NCI-H2171 treated with DMSO at 0.1 percent for 48 hours (cell line): ENCODE results near the gene SLC15A5.

Experiments used
- DNase-seq: peaks from one replicate; lab custom pipeline; 2025; lab: John Stamatoyannopoulos, UW

The SLC15A5 gene, protein sequence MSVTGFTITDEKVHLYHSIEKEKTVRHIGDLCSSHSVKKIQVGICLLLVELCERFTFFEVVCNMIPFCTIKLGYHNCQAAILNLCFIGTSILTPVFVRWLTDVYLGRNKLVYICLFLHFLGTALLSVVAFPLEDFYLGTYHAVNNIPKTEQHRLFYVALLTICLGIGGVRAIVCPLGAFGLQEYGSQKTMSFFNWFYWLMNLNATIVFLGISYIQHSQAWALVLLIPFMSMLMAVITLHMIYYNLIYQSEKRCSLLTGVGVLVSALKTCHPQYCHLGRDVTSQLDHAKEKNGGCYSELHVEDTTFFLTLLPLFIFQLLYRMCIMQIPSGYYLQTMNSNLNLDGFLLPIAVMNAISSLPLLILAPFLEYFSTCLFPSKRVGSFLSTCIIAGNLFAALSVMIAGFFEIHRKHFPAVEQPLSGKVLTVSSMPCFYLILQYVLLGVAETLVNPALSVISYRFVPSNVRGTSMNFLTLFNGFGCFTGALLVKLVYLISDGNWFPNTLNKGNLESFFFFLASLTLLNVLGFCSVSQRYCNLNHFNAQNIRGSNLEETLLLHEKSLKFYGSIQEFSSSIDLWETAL

DNA sequence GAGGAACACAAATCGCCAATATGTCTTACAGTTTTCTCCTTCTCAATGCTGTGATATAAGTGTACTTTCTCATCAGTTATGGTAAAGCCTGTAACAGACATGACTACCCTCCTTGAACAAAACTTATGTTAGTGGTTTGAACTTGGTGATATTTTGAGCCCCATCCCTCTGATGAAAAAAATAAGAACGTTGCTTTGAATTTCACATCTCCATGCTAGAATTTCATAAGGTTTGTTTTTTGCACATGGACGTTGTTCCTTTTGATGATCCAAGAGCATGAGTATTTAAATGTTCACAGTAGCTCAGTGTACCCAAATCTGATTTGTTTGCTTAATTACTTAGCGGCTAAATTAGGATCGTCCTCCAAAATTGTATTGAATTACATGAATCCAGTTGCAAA is at the start of gene SLC15A5:
Gene SLC15A5 (minus strand): TSS at position 101 of the 400 bp plus-strand sequence. CDS start 0 bp downstream, at position 101.
- no peak for DNase-seq

DNA sequence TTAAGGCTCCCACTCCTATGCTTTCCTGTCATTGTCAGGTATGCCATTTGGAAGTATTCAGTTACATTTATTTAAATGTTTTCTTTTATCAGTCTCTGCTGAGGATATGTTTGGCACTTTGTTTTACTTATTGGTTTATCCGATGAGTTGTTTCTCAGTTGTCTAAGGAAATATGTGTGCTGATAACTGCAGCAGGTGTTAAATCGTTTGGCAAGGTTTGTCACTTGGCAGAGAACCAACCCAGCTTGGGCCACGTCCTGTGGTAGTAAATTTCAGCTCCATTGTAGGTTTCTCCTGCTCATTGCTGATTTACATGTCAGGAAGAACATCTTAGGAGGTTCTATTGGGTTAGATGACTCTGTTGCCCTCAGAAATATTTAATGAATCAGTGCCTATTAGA is 47.9 kb upstream of the SLC15A5 start:
- peak; percentile 65 for DNase-seq

DNA sequence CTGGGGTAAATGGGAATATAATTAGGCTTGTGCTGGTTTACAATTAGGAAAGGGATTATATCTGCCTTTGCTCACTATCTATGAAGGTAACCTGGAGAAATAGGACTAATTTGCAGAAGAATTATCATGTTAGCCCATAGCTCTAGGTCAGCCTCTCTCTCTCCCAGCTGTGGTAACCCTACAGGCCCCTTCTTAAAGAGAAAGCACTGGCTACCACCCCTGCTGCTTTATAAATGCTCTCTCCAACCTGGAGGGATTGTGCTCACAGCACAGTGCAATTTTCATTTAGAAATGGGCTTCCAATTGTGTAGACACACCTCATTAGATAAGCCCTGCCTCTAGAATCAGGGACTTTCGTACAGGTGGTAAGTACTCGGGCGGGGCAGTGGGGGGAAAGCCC is 47.3 kb upstream of the SLC15A5 start:
- DNase-seq = no peak

DNA sequence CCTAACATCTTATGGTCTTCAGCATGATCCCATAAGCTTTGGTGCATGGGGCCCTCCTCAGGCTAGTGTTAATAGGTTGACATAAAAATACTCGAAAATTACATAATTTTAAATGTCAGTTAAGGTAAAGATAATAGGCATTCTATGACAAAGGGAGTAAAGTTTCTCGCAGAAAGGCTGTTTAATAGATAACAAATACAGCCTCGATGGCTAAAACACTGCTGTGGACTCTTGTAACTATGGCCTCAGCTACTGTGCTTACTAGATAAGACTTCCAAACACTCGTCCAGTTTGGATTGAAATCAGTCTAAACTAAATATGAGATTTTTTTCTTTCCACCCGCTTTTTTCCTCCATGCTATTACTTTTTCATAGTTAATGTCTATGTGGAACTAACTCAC is 46.8 kb upstream of the SLC15A5 start:
- DNase-seq = no peak

DNA sequence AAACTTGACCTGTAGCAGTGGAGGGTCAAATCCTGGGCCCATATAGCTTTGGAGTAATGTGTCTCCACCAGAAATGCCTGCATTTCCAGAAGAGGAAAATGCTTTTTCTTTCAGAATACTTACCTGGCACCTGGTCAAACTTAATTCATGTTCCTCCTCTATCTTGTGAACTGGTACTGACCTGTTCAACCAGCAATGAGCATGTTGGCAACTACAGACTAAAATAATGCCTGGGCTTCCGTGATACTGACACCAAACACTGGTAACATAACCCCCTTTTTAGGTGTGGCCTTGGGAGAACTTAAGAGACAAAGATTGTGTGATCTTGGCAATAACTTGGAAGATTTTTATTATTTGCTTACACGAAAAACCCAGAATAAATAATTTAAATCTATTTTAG is 46.2 kb upstream of the SLC15A5 start:
- DNase-seq = no peak

DNA sequence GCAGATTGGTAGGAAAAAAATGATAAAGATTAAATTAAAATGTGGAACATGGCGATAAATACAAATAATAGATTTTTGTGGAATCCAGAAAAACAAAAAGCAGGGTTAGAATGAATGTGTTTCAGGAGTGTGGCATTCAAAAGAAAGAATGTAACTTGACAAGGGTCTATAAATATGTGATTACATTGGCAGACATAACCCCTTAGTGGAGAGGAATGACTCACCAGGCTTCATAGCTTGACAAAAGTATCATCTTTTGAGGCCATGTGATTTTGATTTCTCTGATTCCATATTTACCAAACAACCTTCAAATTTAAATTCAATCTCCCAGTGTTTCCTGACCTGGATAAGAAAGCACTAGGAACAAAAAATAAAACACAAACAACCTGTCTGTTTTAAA is 45.5 kb upstream of the SLC15A5 start:
- no peak for DNase-seq

DNA sequence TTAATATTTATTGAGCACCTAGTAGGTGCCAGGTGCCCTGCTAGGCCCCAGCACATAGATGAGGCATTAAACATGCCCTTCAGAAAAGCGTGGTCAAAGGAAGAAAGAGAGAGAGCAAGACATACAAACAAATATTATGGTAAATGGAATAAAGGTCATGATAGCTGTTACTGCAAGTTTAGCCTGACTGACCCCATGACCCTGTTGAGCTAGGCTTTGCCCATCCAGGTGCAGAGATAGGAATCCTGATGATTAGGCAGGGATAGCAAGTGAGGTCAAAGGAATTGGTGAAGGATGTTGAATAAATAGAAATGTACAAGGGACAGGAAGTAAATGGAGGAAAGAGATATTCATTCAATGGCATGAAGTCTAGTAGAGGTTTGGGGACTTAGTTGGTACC is 33.4 kb upstream of the SLC15A5 start:
- no peak for DNase-seq

DNA sequence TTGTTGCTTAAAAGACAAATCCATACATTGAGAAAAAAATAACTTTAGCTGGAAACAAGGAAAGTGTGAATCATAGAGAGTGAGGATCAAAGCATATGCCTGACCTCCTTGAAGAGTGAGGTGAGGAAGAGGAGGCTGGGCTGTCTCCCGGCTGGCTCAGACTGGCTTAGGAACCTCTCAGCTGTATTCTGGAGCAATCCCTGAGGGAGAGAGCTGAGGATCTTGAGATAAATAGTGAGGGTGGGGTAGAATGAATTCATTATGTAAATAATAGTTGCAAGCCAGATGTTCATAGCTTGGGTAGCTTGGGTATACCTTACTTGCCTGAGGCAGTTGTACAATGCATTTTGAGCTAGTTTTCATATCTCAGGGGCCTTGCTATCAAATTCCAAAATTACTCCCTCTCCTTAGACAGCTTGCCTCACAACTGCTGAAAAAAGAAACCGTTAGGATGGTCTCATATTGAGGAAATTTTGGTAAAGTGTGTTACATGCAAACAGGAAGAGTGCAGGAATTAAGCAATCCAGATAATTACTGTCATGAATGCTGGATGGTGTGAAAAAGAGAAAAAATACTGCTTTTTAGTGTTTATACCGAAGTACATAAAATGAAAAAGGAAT is 30.5 kb upstream of the SLC15A5 start:
- peak; percentile 86 for DNase-seq

DNA sequence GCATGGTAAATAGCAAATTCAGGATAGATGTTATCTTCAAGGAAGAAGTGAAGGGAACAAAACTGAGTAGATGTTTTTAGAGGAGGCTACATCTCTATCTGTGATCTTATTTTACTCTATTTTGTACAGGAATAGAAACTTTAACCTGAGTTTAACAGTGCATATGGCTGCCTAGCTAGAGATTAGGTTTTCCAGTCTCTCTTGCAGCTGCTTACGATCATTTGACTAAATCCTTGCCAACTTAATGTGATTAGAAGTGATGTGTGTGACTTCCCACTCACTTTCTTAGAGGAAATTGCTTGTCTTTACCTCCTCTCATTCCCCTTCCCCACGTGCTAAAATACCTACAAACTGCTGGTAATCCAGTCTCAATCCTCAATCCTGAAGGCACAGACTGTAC is 26.5 kb upstream of the SLC15A5 start:
- no peak for DNase-seq

DNA sequence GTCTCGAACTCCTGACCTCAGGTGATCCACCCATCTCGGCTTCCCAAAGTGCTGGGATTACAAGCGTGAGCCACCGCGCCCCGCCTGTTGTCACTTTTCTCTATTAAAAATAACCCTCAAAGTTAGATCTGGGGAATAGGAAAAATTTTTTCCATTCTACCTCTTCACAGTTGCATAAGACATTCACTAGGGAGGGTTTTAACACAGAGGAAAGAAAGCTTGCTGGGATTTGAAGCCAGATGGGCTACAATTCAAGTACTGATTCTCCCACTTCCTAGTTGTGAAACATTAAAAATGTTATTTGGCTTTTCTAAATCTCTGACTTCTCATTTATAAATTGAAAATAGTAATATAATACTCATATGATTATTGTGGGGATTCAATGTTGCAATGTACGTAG is 23.3 kb upstream of the SLC15A5 start:
- DNase-seq = no peak

DNA sequence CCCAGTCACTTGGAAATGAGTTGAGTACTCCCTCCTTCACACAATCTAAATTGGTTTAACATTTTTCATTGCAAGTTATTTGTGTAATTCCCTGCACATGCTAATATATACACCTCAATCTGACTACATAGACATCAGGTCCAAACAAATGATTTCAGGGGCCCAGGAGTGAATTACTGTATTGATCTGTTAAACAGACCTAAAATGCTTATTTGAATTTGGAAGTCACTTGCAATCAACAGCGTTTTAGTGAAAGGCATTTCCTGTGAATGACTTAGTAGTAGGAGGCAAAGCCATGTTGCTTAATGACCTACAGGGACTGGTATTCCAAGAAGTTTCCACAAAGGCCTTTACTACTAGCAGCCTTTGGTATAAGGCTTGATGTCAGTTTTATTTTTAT is 22.6 kb upstream of the SLC15A5 start:
- DNase-seq = no peak

DNA sequence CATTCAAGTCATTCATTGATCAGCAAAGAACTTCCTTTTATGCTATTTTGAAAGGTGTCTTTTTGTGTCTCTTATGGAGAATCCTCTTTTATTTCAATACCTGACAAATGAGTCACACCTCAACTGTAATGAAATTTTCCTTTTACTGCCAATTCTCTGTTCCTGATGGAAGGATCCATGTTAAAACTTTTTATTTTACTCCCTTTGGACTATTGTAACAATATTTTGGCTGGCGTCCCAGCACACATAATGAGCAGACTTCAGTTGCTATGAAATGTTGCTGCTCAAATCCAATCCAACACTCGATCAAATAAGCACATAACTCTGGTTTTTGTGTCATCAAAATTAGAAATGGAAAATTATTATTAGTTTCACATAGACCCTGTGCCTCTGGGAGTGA is 21.9 kb upstream of the SLC15A5 start:
- DNase-seq = no peak

DNA sequence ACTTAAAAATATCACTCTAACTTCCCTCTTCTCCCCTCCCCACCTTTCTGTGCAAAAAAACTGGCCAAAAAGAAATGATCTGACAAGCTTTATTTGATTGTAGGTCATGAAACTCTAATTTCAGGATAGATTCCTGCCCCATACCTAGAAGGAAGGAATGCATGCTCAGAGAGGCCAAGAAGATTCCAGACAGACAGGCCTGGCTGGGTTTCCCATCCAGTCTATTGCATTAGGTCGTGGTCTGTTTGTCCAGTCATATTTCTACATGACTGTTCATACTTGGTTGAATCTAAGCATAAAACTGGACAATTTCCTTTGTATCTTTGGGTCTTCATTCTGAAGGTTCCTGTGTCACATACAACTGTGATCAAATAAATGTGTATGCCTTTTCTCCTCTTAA is 20.0 kb upstream of the SLC15A5 start:
- no peak for DNase-seq

DNA sequence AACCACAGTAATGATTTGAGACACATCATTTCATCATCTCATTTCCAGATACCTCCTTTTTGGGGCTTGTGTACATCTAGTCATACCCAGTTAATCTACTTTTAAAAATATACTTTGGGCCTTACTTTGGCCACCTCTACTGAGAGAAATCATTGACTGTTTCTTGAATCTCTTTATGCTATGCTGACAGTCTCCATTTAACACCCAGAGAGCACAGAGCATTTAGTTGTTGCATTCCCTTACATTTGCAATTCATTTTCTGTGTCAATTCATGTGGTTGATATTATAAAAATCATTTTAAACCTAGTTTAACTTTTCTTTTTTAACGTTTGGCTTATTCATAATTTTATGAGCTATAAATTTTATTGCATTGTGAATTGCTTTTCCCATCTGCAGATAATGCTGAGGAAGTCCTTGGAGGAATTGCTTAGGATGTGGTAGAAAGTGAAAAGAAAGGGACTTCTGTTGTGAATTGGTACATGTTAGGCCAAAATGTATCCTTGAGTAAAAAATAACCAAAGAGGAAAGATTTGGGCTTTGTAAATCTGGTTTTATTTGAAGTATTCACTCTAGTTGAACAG is 17.0 kb upstream of the SLC15A5 start:
- no peak for DNase-seq

DNA sequence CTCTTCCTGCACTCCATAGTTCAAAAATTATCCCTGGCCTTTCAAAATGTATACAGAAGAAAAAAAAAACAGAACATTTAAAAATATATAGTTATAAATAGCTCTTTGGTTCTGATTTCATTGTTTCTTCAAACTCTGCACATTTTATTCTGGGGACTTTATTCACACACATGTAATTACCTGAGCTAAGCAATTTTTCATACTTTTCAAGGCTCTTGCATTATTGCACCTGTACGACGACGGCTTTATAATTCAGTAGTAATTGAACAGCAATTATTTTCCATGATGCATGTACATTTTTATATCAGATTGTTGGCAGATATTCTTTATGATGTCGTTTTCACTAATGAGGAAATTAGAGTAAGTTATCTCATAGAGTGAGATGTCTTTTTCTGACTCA is 13.5 kb upstream of the SLC15A5 start:
- DNase-seq = no peak

DNA sequence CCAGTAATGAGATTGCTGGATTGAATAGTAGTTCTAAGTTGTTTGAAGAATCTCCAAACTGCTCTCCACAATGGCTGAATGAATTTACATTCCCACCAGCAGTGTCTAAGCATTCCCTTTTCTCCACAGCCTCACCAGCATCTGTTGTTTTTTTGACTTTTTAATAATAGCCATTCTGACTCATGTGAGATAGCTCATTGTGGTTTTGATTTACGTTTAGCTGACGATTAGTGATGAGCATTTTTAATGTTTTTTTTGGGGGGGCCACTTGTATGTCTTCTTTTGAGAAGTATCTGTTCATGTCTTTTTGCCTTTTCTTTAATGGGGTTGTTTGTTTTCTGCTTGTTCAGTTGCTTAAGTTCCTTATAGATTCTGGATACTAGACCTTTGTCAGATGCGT is 8.1 kb upstream of the SLC15A5 start:
- no peak for DNase-seq

DNA sequence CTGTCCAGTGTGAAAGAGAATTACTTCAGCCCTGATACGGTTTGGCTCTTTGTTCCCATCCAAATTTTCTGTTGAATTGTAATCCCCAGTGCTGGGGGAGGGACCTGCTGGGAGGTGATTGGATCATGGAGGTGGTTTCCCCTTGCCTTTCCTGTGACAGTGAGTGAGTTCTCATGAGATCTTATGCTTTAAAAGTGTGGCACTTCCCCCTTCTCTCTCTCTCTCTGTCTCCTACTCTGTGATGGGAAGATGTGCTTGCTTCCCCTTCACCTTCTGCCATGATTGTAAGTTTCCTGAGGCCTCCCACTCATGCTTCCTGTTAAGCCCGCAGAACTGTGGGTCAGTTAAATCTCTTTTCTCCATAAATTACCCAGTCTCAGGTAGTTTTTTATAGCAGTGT is 5.5 kb upstream of the SLC15A5 start:
- no peak for DNase-seq

DNA sequence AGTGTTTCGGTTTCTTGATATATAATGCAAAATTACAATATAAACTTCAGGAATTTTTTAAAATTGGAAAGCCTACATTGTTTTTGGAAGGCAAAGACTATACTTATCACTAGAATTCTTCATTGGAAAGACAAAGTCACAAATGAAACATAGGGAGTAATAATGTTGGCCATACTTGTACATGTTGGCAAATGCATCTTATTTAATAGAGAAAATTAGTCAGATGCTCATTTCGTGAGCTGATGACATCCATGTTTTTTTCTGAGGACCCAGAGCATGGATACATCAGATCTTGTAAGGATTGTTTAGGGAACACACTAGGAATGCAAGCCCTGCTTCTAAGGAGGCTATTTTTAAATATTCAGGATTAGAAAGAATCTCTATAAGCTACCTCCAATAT is 4.6 kb upstream of the SLC15A5 start:
- no peak for DNase-seq

DNA sequence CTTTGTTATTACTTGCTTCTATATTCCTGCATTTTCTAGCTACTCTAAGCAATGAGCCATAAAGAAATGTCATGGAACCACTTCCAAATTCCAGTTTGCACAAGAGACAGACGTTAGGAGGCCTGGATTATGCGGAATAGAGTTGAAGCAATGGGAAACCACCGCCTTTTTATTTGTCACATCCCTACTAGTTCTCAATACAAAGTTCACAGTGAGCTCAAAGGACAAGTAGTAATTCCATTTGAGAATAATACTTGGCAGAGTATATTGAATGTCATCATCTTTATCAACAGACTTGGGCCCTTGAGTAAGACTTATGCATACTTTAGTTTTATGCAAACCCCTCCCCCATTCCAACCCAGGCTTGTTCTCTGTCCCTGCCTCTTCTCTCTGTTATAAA is 3.7 kb upstream of the SLC15A5 start:
- no peak for DNase-seq

DNA sequence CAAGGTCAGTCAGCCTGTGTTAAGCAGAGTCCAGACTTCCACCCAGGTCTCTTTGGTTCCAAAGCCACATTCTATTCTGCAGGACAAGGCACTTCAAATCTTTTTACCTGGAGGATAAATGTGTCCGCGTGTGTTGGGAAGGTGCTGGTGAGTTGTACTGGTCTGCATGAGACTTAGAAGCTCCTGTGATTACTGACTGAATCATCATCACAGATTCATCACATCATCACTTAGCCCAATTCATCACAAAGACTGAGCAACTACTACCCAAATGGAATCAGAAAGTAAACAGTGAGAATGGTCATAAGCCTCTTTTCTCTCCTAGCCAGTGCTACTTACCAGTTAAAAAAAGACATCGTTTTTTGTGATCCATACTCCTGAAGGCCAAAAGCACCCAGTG is 5.3 kb downstream of the SLC15A5 start:
- no peak for DNase-seq

DNA sequence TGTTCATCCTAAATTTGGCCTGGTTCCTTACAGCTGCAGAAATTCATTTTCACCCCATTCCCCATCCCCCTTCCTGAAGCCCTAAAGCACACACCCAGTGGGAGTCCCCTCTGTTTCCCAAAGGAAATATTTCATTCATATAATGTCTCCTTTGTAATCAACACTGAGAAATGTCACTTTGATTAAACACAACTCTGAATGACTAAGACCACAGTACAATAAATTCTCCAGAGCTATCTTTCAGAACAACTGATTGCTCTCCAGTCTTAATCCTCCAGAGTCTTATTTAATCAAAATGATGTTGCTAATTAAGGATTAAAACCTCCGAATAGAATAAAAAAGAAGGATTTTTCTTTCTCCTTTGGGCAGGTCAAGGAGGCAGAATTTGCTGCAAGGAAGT is 6.4 kb downstream of the SLC15A5 start:
- DNase-seq = no peak

DNA sequence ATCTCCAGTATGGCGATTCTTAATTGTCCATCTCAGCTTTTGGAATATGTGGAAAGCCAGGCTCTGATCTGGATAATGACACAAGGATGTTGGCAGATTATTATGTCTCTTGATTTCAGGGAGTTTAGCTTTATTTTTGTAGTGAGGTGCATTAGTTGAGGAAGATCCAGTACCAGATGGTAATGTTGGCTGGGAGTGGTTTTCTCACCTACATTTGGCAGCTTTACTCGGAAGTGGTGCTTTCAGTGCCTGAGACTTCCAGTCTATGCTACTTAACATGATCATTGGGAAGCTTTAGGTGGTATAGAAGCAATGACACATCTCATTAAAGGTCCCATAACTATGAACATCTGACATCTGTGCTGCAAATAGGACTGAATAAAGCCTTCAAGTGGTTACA is 7.5 kb downstream of the SLC15A5 start:
- peak; percentile 3 for DNase-seq

DNA sequence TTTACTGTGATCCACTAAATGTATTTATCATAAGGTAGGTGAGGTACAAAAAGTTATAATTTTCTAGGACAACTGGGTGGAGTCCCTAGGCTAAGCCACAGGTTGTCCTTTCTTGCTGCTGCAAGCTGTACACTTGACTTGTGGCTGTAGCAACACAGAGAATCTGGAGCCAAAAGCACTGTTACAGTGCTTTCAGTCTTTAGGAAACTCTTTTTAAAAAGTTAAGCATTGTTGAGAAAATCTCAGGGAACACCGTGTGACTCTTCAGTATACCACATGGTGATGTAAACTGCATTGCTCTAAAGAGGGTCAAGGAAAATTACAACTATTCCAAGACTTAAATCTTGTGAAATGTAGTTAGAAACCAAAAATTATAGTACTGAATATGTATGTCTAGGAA is 11.4 kb downstream of the SLC15A5 start:
- DNase-seq = no peak
